SKM-1 treated with dmso at 0.1 percent for 144 hours (cell line): ENCODE data around the gene GNG13.

ENCODE experiments used
- DNase-seq: peaks from one replicate; lab custom pipeline; 2025; ENCODE audit not compliant: unreplicated experiment; lab: John Stamatoyannopoulos, UW

The GNG13 gene

GRCh38 chr16:815861-816260 is 15.3 kb upstream of the GNG13 start:
- no peak for DNase-seq

GRCh38 chr16:814974-815373 is 14.4 kb upstream of the GNG13 start:
- no peak for DNase-seq

DNA sequence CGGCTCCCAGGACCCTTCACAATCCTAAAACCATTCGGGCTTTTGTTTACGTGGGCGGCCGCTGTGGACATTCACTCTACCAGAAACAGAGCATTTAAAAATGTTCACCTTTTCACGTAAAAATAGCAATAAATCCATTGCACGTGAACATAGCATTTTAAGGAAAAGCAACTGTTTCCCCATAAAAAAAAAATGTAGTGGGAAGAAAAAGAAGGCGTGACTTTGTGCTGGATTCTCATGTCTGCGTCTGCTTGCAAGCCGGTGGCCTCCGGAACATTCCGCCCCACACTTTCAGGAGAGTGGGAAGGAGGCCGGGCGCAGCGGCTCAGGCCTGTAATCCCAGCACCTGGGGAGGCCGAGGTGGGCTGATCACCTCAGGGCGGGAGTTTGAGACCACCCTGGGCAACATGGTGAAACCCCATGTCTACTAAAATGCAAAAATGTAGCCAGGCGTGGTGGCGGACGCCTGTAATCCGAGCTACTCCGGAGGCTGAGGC is 13.4 kb upstream of the GNG13 start:
- DNase-seq: no peak

DNA sequence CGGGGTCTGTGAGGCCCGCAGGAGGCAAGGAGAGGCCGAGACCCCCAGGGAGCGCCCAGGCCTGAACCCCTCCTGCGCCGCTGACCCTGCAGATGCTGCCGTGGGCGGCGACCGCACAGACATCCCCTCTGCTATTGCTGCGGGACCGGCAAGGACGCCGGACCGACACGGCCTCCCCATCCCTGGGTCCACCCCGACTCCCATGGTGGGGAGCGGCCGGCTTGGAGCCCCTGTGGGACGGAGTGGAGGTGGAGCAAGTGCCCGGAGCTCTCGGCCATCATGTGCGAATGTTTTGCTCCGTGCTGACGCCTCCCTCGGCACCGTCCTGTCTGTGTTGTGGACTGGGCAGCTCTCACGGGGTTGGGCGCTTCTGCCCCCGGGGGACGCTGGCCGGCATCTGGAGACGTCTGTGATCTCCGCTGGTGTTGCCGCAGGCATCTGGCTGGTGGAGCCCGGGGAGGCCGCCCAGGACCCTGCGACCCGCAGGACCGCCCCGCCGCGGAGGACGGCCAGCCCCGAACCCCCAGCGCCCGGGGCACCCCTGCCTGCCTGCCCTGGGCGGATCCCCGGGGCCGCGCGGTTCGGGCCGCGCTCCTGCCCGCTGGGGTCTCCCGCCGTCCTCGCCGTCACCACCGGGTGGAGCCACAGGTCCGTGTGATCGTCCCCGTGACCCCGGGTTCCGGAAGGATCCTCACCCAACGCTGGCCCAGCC is 12.8 kb upstream of the GNG13 start:
- no peak for DNase-seq

- no peak for DNase-seq
Observed at GRCh38 chr16:808085-808386, 7.5 kb upstream of the GNG13 start.

DNA sequence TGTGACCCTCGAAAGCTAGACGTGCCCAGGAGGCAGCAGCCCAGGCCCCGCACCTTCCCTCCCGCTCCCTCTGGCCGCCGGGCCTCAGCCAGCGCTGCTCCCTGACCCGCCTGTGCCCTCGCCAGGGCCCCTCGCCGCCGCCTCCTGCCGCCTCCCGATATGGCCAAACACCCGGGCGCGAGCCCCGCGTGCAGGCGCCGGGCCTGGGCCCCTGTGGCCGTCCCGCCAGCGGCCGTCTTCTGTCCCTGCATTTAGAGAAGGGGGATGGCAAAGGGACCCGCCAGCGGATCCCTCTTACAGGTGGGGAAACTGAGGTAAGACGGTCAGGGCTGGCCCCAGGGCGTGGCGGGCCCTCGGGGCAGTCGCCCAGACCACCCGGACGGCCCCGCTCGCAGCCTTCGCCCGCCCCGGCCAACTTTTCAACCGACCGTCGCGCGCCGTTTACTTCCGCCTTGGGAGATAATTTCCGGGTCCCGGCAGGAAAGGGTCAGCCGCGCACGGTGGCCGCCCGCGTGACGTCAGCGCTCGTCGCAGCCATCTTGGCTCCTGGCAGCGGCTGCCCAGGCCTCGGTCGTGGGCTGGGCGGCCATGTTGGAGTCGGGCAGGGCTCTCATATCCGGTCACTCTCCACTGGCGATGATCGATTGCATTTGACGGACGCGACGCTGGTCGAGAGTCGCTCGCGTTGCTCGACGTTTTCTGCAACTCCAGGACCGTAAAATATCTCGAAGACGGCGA is 7.0 kb upstream of the GNG13 start:
- DNase-seq: peak; percentile 67

DNA sequence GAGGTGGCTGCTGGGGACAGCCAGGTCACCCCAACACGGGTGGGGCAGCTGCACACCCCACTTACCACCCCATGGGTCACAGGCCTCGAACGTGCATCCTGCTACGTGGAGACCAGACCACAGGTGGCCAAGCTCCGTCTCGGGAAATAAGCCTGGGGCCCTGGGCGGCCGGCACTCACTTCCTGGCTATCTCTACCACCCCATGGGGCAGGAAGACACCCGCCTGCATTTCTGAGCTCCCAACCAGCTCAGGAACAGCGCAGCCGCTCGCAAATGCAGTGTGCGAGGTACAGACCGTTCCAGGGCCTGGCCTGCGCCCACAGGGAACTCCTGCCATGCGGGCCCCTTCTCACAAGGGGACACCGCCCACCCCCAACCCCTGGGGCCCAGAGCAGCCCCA is 4.9 kb upstream of the GNG13 start:
- no peak for DNase-seq

DNA sequence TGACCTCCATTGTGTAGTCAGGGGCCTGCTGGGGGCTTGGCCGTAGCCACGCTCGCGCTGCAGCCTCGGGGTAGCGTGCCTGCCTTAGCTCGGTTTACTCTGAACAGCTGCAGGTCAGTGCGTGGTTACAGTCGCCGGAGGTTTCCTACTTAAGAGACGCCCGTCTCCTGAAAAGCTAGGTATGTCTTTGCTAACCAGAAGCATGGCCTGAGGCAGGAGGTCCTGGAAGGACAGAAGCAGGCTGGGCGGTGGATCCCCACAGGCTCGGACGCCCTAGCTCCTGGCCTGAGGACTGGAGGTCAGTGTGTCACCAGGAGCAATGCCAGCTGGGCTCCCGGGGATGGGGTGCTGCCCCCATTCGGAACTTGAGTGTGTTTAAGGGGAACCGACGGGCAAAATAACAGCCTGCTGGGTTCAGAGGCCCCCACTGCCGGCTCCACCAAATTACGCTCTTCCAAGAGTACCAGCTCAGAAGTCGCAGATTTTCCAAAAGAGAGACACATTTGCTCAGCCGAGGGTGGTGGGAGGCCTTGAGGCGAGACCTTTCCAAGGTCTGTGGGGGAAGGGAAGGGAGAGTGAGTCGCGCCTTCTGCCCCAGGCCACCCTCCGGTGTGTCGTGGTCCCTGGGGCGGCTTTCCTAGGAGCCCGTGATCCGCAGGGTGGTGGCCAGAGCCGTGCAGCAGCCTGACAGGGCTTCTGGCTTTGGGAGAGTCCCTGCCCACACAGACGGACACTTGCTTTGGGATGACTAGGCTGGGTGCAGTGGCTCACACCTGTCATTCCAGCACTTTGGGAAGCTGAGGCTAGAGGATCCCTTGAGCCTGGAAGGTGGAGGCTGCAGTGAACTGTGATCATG is 3.9 kb upstream of the GNG13 start:
- no peak for DNase-seq

DNA sequence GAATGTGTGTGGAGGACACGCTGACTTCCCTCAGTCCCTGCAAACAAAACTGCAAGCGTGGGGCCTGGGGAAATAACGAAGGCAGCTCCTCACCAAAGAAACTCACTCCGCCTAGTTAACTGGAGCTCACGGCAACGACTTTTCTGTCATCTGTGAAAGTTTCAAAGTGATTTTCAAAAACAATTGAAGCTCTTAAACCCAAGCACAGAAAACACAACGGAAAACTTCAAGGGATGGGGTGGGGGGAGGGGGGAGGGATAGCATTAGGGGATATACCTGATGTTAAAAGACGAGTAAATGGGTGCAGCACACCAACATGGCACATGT is 3.2 kb upstream of the GNG13 start:
- DNase-seq: no peak

- no peak for DNase-seq
Observed at GRCh38 chr16:802914-803753, 2.6 kb upstream of the GNG13 start.

- no peak for DNase-seq
Observed at GRCh38 chr16:802461-802860, 1.9 kb upstream of the GNG13 start.

DNA sequence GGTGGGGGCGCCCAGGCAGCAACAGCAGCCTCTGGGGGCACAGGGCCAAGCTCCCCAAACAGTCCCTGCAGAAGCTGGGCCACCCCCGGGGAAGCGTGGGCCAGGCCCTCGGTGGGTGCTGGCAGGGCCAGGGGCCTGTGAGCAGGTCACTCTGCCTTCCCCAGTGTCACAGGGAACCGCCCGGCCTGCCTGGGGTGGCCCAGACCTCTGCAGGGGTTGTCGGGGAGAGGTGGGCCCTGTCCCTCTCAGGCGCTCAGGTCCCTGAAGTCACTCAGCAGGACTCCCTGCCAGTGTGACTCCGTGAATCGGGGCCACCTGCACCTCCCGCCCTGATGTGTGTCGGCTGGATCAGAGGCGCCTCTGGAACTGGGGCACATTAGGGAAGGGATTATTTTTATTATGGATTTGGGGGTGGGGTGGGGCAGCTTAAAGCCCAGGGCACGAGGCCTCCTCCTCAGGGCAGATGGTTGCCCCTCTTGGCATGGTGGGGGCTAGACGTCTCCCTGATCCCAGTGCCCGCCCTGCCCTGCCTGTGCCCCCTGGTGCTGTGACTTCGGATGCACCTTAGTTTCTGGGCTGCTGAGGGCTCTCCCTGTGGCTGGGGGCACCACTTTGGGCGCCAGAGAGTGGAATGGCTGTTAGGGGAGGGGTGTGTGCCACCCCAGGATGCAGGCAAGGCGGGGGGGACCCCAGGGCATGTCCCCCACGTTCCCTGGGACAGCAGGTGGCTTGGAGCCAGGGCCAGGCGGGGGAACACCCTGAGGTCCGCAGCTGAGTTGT is 1.2 kb upstream of the GNG13 start:
- no peak for DNase-seq

DNA sequence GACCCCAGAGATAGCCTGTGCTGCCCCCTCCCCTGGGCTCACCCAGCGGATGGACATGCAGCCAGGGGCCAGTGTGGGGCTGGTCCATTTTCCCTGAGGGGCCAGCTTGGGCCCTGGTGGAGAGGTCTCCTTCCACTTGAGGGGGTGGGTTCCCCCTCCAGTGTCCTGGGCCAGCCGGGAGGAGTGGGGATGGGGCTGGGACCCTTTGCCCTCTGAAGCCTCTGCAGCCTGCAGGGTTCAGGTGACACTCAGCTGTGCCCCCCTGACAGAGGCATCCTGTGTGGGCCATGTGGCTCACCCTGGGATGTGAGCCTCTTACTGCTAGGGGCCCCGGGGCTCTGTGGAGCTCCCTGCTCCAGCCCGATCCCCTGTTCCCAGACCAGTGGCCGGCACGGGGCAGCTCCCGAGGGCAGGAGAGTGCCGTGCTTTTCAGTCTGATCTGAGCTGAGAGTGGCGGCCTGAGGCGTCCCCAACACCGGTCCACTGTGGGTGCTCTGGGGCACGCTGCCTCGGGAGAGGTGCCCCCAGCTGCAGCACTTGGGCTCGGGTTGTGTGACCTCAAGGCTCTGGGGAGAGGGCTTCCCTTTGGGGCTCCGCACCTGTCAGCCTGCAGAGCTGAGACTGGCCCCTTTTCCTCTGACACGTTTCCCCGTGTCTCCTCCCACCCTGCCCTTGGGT is 439 bp upstream of the GNG13 start:
- DNase-seq: no peak

- DNase-seq: no peak
Observed at GRCh38 chr16:799111-799947, 1.2 kb downstream of the GNG13 start.

GRCh38 chr16:798666-799065 is 1.9 kb downstream of the GNG13 start:
- DNase-seq: no peak

- no peak for DNase-seq
Observed at GRCh38 chr16:797686-798085, 2.8 kb downstream of the GNG13 start.

DNA sequence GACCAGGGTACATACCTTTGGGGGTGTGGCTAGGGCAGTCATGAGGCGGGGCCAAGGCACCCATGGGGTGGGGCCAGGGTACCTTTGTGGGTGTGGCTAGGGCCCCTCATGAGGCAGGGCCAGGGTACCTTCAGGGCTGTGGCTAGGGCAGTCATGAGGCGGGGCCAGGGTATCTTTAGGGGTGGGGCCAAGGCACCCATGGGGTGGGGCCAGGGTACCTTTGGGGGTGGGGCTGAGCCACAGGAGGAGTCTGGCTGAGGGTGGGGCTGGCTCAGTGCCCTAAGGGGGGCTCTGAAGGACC is 3.5 kb downstream of the GNG13 start:
- no peak for DNase-seq

- no peak for DNase-seq
Observed at GRCh38 chr16:796296-797119, 4.0 kb downstream of the GNG13 start.
